Ishikawa (cell line): ENCODE data around the gene IMMP2L.

Experiments
- CEBPB ChIP-seq: IDR thresholded peaks from 2 replicates; pipeline ENCODE4 v1.6.1; 2012
- CREB1 ChIP-seq: IDR thresholded peaks from 2 replicates; pipeline ENCODE4 v1.6.1; 2012; ENCODE audit warnings: low read depth
- EGR1 ChIP-seq: IDR thresholded peaks from 2 replicates; pipeline ENCODE4 v1.6.1; 2012
- EP300 ChIP-seq: IDR thresholded peaks from 2 replicates; pipeline ENCODE4 v1.6.1; 2012; ENCODE audit warnings: borderline replicate concordance
- FOXM1 ChIP-seq: IDR thresholded peaks from 2 replicates; pipeline ENCODE4 v1.6.1; 2012; ENCODE audit warnings: low read depth, borderline replicate concordance
- NFIC ChIP-seq: IDR thresholded peaks from 2 replicates; pipeline ENCODE4 v1.6.1; 2012
- RAD21 ChIP-seq: IDR thresholded peaks from 2 replicates; pipeline ENCODE4 v1.6.1; 2012; ENCODE audit warnings: low read depth
- TAF1 ChIP-seq: IDR thresholded peaks from 2 replicates; pipeline ENCODE4 v1.6.1; 2012; ENCODE audit warnings: low read depth, mild to moderate bottlenecking
- TCF12 ChIP-seq: IDR thresholded peaks from 2 replicates; pipeline ENCODE4 v1.6.1; 2012; ENCODE audit warnings: low read depth
- TEAD4 ChIP-seq: IDR thresholded peaks from 2 replicates; pipeline ENCODE4 v1.6.1; 2012
- YY1 ChIP-seq: IDR thresholded peaks from 2 replicates; pipeline ENCODE4 v1.6.1; 2012; ENCODE audit warnings: low read depth
- ZBTB7A ChIP-seq: IDR thresholded peaks from 2 replicates; pipeline ENCODE4 v1.6.1; 2012; ENCODE audit warnings: low read depth
- TF ChIP-seq, protein P1 (sequence below): IDR thresholded peaks from 2 replicates; pipeline ENCODE4 v1.6.1; 2012
- TF ChIP-seq, protein P2 (sequence below): IDR thresholded peaks from 2 replicates; pipeline ENCODE4 v1.6.1; 2012
- TF ChIP-seq, protein P3 (sequence below): IDR thresholded peaks from 2 replicates; pipeline ENCODE4 v1.6.1; 2012; ENCODE audit warnings: low read depth, mild to moderate bottlenecking

The IMMP2L gene

DNA sequence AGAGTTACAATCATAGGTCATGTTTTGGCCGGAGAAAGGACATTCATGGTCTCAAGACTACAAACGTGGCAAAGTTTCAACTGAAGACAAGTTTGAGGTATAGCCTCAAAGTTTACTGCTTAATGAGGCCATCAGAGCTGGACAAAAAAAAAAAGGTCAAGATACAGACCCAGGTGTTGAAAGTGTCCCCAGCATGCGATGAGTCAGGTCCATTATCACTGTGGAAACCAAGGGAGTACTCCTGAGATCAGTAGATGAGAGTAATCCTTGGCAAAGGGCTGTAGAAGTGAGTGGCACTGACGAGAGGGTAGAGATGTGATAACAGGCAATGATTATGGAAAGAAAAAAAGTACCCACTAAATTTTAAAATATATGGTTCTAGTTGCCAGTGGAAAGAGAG, 551.5 kb downstream of the IMMP2L start:
- TF ChIP-seq CEBPB (no peak), YY1 (no peak), ZBTB7A (no peak), TAF1 (no peak), NFIC (no peak), TCF12 (no peak), RAD21 (no peak), EGR1 (no peak), EP300 (no peak), FOXM1 (no peak), TEAD4 (no peak), CREB1 (no peak)
- TF ChIP-seq, protein P1, sequence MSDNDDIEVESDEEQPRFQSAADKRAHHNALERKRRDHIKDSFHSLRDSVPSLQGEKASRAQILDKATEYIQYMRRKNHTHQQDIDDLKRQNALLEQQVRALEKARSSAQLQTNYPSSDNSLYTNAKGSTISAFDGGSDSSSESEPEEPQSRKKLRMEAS, result no peak
- TF ChIP-seq, protein P2, sequence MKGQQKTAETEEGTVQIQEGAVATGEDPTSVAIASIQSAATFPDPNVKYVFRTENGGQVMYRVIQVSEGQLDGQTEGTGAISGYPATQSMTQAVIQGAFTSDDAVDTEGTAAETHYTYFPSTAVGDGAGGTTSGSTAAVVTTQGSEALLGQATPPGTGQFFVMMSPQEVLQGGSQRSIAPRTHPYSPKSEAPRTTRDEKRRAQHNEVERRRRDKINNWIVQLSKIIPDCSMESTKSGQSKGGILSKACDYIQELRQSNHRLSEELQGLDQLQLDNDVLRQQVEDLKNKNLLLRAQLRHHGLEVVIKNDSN, result no peak
- TF ChIP-seq, protein P3, sequence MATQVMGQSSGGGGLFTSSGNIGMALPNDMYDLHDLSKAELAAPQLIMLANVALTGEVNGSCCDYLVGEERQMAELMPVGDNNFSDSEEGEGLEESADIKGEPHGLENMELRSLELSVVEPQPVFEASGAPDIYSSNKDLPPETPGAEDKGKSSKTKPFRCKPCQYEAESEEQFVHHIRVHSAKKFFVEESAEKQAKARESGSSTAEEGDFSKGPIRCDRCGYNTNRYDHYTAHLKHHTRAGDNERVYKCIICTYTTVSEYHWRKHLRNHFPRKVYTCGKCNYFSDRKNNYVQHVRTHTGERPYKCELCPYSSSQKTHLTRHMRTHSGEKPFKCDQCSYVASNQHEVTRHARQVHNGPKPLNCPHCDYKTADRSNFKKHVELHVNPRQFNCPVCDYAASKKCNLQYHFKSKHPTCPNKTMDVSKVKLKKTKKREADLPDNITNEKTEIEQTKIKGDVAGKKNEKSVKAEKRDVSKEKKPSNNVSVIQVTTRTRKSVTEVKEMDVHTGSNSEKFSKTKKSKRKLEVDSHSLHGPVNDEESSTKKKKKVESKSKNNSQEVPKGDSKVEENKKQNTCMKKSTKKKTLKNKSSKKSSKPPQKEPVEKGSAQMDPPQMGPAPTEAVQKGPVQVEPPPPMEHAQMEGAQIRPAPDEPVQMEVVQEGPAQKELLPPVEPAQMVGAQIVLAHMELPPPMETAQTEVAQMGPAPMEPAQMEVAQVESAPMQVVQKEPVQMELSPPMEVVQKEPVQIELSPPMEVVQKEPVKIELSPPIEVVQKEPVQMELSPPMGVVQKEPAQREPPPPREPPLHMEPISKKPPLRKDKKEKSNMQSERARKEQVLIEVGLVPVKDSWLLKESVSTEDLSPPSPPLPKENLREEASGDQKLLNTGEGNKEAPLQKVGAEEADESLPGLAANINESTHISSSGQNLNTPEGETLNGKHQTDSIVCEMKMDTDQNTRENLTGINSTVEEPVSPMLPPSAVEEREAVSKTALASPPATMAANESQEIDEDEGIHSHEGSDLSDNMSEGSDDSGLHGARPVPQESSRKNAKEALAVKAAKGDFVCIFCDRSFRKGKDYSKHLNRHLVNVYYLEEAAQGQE, result no peak

DNA sequence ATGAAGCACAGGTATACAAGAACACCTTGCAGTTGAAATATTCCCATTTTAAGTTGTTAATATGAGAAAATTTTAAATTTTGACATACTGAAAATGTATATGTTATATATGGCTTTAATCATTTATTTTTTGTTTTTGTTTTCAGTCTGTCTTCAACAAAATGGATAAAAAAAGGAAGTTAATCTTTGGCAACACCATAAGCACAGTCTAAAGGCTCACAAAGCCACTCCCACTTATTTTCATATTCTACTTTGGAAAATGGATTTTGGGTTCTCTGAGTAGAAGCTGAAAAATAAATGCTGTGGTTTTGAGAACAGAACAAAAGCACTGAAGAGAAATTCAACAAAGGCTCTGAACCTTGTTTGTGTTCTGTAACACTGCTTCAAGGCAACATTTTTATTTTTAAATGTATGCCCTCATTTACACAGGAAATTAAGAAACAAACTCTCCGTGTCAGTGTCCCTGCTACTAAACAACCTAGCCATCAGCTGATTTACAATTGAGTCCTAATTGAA, 552.7 kb downstream of the IMMP2L start:
- TF ChIP-seq CREB1, result no peak
- no peak for TF ChIP-seq TEAD4
- no peak for TF ChIP-seq EP300
- no peak for TF ChIP-seq EGR1
- TF ChIP-seq, protein P1, result no peak
- no peak for TF ChIP-seq TCF12
- TF ChIP-seq CEBPB, result no peak
- TF ChIP-seq, protein P3, result no peak

DNA sequence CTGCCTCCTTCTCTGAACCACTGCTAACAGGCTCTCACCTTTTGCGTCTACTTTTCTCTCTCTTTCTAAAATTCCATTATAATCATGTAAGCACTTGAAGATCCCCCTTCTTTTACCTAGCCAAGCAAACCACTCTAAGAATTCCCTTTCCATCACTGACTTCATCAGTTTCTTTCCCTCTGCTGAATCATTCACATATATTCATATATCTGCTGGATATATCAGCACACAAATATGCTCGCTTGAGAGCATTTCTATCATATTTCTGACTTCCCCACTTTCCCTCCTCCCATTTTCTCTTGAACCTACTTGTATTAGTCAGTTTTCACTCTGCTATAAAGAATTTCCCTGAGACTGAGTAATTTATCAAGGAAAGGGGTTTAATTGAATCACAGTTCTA, 555.6 kb downstream of the IMMP2L start:
- TF ChIP-seq, protein P1, result no peak
- TF ChIP-seq NFIC (no peak), TEAD4 (no peak), TAF1 (no peak), EP300 (no peak), EGR1 (no peak), FOXM1 (no peak), TCF12 (no peak), CEBPB (no peak), CREB1 (no peak), RAD21 (no peak), YY1 (no peak), ZBTB7A (no peak)
- TF ChIP-seq, protein P3, result no peak
- TF ChIP-seq, protein P2, result no peak

DNA sequence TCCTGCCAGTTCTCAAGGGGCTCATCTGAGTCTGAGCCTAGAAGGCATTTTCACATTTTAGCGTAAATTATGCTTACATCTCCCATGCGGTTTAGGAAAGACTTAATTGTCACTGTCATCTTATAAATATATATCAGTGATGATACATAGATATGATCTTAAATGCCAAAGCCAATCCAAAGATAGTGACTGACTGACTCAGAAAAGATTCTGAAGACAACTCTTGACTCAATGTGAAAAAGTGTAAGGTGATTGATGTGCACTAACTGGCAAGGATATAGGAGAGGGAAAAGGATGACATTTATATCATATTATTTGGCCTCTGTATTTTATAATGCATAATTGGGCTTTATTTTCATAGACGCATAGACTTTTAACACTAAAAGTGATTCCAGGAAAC, 556.3 kb downstream of the IMMP2L start:
- no peak for TF ChIP-seq TEAD4
- TF ChIP-seq FOXM1, result no peak
- no peak for TF ChIP-seq TAF1
- no peak for TF ChIP-seq ZBTB7A
- TF ChIP-seq NFIC, result no peak
- no peak for TF ChIP-seq EGR1
- TF ChIP-seq, protein P3, result no peak
- no peak for TF ChIP-seq CEBPB
